GM21447 (cell line): Measurements from ENCODE around the gene RFX7.
A peak's percentile ranks its signal among the peaks of the same experiment; 100 is the strongest.
"Not testable (repeated sequence)": the region's sequence is repeated elsewhere in the genome, so short reads cannot be mapped to it uniquely, and the experiment has no call there.

Source experiments
- ATAC-seq: cut with Tn5 transposase; IDR thresholded peaks from one replicate; pipeline ENCODE4 v1.9.1; 2021; ENCODE audit not compliant: unreplicated experiment

Gene RFX7

DNA sequence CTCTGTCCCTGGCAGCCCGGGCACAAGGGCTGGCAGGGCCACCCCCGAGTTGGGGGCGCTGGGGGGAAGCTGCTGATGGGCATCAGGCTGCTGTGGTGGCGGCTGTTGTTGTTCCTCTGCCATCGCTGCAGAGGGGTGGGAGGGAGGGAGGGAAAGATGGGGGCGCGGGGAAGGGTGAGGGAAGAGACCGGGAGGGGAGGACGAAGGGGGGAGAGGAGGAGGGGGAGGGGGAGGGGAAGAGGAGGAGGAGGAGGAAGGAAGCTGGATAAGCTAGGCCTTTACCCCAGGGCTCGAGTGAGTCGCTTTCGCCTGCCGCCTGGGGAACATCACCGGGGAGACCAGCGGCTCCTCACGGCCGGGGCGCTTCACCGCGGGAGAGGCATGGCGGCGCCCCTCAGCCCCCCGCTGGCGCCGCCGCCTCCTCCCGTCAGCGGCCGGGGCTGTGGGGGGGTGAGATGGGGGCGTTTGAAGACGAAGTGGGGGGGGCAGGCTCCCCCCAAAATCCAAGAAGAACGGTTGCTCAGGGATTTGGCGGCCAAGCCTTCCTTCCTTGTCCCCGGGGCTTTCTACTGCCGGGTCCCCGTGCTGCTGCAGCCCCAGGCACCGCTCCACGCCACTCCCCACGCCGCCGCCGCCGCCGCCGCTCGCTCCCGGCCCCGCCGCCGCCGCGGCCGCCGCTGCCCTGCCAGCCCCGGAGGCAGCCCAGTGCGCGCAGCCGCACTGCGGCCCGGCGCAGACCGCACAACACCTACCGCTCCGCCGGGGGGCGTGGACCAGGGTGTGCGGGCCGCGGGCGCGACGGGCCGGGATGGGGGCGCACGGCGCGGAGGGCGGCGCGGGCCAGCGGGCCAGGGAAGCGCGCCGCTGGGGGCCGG is at the start of gene RFX7:
TSS of gene RFX7 (minus strand) at position 717 of the 875 bp plus-strand sequence. CDS start at position 123, 594 bp downstream.
- ATAC-seq, result peak; percentile 35

DNA sequence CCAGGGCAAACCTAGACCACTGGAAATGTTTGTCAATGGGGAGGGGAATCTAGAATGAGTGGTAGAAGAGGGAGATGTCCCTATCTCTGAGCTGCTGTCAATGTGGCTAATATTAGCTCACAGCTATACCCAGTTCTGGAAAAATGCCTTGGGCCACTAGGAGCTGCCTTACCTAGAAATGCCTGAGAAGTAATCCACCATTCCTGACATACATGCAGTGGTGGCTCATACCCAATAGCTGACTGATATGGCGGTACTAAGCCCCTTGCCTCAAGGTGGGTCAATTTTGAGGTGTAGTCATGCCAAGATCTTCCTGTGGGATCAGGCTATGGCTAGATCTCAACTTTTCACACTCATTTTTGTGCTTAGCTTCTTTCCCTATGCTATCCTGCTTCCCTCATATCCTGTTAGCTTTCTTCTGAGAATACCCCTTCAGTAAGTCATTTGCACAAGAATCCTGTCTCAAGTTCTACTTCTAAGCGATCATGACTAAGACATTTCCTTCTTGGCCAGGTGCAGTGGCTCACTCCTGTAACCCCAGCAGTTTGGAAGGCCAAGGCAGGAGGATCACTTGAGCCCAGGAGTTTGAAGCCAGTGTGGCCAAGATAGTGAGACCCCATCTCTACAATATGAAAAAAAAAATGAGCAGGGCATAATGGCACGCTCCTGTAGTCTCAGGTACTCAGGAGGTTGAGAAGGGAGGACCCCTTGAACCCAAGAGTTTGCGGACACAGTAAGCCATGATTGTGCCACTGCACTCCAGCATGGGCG is 49.1 kb upstream of the RFX7 start:
- ATAC-seq, result no peak

DNA sequence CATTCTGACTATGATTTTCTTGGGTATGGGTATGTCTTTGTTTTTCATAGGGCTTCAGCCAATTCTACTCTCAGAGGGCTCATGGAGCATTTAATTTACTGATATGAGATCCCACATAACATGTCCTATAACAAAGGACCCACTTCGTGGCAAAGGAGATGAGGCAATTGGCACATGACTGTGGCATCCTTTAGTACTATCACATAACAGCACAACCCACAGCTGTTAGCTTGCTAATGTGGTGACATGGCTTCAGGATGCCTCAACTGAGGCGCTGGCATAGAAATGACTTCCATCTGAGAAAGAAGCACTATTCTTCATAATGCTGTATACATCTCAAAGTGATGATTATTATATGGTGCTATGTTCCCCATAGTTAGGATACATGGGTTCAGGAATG is 48.1 kb upstream of the RFX7 start:
- ATAC-seq, result no peak

DNA sequence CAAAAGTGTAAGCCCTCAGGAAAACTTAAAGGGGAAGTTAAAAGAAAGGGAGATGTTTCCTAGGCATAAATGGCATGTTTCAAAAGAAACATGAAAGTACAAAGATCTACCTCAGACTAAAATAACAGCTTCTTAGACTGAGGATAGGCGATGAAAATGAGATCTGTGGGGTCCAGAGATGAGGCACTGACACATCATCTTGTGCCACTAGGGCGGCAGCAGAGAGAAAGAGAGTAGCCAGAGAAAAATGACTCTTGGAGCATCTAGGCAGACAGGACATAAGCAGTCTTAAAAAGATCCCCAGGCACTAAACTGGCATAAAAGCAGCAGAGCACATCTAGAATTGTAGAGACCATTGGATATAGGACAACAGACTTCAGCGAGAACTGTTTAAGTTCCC is 42.5 kb upstream of the RFX7 start:
- ATAC-seq, result no peak

DNA sequence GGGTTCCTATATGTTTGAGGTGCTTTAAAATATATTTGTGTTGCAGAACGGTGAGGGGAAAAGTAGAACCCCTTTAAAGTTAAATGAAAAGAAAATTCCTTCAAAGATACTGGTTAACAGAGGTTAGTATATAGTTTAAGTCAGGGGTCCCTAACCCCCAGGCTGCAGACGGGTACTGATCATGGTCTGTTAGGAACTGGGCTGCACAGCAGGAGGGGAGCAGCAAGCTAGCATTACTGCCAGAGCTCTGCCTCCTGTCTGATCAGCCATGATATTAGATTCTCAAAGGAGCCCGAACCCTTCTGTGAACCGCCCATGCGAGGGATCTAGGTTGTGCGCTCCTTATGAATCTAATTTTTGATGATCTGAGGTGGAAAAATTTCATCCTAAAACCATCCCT is 37.5 kb upstream of the RFX7 start:
- no peak for ATAC-seq

DNA sequence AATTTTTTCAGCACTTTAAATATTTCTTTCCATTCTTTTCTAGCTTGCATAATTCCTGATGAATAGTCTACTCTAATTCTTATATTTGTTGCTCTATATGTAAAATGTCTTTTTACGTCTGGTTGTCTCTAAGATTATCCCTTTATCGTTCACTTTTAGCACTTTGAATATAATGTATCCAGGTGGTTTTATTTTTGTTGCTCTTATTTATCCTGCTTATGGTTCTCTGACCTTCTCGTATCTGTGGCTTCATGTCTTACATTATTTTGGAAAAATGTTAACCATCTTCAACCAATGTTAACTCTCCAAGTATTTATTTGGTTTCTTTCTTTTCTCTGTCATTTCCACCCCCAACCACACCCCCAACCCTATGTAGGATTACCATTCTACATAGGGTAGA is 30.0 kb upstream of the RFX7 start:
- ATAC-seq, result no peak

DNA sequence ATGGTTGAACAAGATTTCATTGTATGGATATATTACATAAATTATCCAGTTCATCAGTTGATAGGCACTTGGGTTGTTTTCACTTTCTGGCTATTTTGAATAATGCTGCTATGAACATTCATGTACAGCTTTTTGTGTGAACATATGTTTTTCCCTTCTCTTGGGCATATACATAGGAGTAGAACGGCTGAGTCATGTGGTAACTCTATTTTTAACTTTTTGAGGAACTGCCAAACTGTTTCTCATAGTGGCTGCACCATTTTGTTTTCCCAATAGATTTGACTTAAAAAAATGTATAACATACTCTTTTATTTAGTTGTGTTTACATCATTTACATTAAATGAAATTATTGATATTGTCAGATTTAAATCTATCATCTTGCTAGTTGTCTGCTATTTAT is 28.8 kb upstream of the RFX7 start:
- ATAC-seq, result no peak

DNA sequence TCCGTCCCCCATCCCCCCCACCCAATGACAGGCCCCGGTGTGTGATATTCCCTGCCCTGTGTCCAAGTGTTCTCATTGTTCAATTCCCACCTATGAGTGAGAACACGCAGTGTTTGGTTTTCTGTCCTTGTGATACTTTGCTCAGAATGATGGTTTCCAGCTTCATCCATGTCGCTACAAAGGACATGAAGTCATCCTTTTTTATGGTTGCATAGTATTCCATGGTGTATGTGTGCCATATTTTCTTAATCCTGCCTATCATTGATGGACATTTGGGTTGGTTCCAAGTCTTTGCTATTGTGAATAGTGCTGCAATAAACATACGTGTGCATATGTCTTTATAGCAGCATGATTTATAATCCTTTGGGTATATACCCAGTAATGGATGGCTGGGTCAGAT is 22.8 kb upstream of the RFX7 start:
- ATAC-seq, result not testable (repeated sequence)

DNA sequence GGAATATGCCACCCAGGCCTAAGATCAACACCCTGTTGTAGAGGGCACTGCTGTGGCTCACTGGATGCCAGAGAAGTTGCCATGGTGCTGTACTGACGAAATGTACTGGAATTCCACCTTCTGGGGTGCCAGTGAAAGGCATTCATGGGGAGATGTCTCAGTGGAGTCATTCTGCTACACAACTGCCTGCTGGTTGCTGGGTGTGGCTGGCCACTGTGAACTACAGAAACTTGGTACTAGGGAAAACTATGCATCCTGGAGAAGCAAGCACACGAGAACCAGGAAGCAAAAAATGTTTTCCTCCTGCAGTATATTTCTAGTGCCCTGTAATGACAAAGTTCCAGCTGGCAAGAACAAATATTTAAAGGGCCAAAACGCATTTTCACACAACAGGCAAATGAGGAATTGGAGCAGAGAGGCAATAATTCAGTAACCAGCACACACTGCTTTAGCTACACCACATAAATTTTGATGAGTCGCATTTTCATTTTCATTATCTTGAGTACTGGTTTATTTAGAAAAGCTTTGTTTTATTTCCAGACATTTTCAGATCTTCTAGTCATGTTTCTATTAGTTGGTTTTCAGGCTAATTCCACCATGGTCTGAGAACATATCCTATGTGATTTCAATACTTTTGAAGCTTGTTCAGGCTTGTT is 18.3 kb upstream of the RFX7 start:
- no peak for ATAC-seq

DNA sequence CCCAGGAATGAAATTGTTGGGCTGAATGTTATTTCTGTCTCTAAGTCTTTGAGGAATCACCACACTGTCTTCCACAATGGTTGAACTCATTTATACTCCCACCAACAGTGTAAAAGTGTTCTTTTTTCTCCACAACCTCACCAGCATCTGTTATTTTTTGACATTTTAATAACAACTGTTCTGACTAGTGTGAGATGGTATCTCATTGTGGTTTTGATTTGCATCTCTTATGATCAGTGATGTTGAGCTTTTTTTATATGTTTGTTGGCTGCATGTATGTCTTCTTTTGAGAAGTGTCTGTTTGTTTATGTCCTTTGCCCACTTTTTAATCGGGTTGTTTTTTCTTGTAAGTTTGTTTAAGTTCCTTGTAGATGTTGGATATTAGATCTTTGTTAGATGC is 13.6 kb upstream of the RFX7 start:
- ATAC-seq, result not testable (repeated sequence)

DNA sequence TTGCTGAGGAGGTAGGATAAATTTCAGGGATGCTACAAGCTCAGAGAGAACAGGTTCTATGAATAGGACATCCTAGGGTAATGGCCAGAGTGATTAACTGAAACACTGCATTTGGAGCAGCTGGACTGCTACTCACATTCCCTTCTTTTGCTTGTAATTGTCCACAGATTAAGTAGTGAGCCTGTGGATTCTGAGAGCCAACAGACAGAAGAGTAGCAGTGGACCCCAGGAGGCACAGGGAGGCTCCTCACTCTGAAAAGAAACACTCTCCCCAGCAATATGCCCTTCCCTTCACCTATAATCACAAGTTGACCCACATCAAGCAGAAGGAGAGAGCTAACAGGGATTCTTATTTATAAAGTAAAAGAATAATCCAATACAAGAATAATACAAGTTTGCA is 10.6 kb upstream of the RFX7 start:
- ATAC-seq, result no peak

DNA sequence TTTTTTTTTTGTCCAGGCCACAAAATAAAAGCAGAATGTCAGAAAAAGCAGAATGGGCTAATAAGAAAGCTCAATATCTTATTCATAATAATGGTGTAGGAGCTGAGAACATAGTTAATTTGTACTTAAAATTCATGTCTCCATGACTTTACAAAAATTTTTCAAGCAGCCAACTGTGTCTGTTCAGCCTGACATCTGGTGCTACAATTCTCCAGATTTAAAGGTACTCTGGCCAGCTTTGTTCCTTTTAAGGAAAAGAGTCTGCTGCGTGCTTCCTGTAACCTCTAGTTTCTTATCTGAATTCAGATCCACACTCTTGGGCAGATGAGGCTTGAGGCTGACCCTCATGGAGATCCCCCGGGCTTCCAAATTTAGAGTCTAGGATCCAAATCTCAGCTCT is 8.7 kb upstream of the RFX7 start:
- no peak for ATAC-seq

DNA sequence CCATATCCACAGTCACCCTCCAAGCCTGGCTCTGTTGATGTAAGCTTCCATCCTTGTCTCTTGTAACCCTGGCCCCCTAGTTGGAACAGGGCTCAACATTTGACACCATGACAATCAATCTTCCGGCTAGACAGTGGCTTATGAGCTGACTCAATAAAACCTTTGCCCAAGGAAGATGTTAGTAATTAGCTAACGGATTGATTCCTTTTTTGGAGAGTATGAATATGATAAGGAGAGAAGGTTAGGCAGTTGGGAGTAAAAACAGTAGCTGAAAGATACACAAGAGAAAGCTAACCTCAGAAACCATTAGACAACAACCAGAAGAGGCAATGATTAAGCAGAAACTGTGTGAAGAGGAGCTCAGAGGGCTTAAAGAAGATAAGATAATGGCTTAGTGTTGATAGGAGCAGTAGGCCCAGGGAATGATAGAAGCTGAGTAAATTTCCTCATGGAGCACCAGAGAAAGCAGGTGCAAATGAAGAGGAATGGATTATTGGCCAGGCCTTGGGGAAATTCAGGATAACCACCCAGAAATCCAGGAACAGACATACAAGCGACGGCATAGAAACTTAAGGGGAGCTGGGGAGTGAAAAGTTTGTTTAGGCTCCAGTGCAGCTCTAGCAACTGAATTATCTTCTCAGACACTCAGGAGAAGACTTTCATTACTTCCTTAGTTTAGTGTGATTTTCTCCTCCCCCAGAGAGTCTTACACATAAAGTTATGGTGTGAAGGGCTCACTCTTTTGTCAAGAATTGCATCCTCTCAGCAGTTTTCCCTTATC is 7.8 kb upstream of the RFX7 start:
- ATAC-seq, result no peak

DNA sequence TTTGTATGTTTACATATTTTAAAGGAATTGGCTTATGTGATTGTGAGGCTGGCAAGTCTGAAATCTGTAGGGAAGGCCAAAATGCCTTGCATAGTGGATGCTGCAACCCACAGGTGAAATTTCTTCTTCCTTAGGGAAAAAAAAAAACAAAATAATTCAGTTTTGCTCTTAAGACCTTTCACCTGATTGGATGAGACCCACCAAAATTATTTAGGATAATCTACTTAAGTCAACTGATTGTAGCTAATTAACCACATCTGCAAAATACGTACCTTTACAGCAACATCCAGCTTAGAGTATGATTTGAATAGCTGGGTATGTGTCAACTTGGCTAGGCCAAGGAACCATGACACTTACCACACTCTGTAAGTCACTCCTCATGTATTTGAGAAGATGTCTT is 6.9 kb upstream of the RFX7 start:
- ATAC-seq, result no peak

DNA sequence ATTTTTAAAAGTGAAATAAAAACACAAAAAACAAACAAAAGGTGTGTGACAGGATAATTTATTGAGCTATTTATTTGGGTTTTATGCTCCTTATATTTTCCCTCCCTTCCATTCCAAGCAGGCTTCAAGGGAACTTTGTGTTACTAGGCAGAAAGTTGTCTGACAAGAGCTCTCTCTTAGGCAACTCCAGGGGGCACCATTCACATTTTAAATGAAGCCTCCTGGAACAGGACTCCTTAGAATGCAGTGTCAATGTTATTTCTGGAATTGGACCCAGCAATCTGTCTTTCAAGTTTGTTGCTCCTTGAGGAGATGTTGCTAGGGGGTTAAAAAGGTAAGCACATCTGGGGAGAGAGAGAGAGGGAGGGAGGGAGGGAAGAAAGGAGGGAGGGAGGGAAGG is 5.4 kb upstream of the RFX7 start:
- ATAC-seq, result no peak

DNA sequence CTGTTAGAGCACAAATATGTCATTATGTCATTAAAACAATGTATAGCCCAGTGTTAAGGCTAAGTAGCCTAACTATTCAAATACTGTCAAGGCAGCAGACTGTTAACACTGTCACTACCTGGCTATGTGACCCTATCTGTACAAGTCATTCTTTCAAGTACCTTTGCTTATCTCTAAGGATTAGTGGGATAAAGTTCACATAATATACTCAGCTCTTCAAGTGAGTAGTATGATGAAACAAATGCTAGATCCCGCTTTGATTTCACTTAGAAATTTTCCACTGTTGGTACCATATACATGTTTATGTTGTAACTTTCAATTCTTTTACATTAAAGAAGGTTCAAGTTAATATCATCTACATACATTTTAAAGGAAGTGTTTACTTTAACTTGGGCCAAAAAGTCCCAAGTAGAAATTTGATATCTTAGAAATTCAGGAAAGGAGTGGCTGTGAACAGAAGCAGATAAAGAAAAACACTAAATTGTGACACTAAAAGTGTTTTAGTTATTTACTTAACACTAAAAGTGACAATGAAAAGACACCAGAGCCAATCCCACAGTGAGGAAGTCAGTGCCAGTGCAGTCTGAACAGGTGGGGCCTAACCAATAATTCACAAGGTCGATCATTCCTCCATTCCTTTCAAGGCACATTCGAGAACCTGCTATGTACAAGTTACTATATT is 4.8 kb upstream of the RFX7 start:
- ATAC-seq, result no peak

DNA sequence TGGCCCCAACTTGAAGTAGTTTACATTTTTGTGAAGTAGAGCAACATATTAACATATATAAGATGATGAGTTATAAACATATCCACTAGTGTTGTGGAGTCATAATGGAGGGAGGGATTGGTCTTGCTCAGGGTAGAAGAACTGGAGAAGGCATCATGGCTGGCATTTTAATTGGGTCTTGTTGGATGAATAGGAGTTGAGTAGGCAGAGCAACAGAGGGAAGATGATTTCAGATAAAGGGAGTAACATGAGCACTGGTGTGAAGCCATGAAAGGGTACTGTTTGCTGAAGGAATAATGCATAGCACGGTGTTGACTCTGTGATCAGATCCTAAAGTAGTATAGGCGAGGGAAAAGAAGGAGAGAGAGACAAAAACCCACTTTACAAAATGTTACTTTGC is 3.6 kb upstream of the RFX7 start:
- ATAC-seq, result no peak

DNA sequence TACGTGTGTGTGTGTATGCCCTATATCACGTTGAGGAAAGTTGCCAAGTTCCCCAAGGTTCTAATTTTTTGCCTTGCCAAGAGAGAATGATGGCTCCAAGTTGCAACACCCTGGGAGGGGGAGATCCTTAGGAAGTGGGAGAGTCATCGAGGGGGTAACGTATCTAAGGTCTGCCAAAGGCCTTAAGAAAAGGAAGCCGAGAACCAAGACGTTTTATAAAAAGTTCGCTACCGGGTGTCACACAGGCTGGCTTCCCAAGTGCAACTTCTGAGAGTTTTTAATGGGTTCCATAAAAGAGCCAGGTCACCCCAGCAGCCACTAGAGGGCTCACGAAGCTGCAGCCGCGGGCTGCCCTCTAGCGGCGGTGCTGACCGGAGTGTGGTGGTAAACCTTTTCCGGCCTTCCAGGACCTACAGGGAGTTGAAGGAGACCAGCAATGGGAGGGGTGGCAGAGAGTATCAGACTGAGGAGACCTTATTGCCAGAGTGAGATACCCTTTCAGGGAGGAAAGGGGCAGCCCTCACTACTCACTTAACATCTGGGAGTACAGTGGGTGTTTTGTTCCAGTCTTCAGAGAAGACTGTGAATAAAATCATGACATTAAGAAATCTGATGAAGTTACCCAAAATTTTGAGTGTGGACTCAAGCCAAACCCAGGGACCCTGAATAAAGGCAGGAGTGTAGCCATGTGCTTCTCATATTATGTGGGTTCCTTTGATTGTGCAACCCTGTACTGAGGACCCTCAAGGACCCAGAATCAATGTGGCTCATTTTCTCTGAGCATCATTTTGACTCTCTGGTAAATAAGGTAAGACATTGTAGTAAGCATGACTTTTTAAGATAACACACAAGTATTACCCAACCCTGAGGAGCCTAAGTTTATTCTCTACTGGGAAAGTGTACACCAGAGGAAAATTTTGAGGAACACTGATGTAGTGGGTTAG is 2.5 kb upstream of the RFX7 start:
- peak; percentile 47 for ATAC-seq

DNA sequence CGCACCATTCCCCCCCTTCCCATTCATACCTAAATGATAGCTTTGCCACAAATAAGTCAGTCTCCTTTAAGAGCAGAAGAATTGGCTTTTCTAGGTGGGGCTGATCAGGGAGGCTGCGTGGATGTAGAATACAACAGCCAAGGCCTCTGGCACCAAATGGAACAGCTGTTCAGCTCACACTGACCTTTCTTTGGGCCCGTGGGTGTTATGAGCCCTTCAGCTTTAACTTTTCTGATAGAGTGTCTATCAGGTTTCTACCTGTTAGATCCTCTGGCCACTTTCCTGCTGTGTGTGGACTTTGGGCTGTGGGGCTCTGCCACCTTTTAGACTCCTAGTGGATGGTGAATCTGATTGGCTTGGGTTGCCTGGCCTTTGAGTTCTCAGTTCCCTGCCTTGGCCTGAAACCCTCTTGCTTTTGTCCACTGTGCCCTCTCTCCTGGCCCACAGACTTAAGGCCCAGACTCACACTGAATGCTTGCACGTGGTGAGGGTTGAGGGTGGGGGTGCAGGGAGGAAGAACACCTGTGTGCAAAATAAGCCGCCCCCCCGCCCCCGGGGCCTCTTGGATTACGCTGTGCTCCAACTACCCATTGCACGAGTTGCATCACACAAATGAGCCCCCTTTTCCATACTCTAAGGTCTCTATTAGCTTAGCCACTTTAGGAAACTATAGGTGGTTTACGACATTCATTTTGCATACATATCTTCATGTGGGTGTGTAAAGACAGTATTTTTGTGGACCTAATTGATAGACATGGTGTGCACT is 1.3 kb upstream of the RFX7 start:
- no peak for ATAC-seq
